NCI-H2029 (cell line): ENCODE measurements around the gene HMGB2.

Experiments
- DNase-seq: peaks from one replicate; lab custom pipeline; 2025; lab: John Stamatoyannopoulos, UW

HMGB2 gene

DNA sequence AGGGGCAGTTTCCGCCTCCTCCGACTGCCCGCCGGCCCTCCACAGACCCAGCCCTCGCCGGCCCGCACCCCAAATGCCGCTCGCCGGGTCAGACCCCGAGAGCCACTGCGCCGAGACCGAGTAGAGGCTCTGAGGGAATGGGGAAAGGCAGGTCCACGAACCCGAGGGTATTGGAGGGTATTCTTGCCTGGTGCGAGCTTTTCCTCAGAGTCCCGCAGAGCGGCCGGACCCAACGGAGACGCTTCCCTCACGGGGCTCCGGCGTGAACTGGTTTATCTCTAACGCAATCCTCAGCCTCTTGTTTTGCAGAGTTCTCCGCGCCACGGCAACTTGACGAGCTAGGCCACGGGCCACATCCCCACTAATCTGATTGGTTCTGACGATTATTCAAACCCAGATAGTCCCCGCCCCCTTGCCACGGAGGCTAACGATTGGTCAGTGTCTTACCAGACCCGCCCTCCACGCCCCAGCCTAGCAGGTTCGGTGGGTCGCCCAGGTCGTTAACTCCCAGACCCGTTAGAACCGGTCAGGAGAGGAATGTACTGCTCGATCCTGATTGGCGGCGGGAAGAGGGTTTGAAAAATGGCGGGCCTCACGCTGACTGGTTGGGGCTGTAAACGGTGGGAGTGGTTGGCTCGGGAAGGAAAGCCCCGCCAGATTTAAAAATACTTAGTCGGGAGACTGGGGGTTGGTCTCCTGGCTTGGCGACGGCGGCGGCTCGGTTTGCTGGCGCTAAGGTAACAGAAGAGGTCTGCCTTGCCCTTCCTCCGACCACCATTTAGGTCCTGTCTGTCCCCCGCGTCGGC is at the start of gene HMGB2:
HMGB2 (minus strand) TSS at position 274 of the 806 bp plus-strand sequence. CDS start 709 bp downstream, outside the sequence.
- DNase-seq, result peak; percentile 99

DNA sequence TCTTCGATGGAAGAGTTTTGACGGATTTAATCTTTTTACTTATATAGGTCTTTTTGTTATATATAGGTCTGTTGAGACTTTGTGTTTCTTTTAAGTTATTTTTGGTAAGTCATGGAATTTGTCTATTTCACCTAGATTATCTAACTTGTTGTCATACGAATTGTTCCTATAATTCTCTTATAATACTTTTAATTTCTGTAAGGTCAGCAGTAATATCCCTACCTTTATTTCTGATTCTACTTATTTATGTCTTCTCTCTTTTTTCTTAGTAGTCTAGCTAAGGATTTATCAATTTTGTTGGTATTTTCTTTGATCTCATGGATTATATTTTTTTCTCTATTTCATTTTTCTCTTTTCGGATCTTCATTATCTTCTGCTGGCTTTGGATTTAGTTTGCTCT is 48.2 kb upstream of the HMGB2 start:
- no peak for DNase-seq

DNA sequence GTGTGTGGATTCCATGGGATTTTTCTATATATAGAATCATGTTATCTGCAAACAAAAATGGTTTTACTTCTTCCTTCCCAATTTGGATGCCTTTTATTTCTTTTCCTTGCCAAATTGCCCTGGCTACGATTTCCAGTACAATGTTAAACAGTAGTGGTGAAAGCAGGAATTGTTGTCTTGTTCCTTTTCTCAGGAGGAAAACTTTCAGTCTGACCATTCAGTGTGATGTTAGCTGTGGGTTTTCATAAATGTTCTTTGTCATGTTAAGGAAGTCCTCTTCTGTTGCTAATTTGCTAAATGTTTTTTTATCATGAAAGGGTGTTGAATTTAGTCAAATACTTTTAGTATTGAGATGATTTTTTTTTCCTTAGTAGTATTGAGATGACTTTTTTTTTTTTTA is 47.5 kb upstream of the HMGB2 start:
- no peak for DNase-seq

DNA sequence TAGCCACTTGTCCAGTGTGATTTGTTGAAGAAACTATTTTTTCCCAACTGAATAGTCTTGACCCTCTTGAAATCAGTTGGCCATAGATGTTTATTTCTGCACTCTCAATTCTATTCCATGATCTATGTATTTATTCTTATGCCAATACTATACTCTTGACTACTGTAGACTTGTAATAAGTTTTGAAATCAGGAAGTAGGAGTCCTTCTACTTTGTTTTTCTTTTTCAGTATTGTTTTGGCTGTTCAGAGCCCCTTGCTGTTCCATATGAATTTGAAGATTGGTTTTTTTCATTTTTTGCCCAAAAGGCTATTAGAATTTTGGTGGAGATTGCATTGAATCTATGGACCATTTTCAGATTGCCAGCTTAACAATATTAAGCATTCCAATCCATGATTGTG is 46.8 kb upstream of the HMGB2 start:
- DNase-seq, result no peak

DNA sequence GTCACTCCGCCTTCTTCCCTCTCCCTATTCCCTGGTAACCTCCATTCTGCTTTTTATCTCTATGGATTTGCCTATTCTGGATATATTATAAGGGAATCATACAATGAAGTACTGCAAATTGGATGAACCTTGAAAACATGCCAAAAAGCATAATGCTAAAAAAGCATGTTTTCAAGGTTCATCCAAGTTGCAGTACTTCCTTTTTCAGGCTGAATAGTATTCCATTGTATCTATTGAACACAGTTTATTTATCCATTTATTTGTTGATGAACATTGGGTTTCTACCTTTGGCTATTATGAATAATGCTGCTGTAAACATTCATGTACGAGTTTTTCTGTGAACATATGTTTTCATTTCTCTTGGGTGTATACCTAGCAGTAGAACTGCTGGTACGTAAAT is 45.8 kb upstream of the HMGB2 start:
- no peak for DNase-seq

DNA sequence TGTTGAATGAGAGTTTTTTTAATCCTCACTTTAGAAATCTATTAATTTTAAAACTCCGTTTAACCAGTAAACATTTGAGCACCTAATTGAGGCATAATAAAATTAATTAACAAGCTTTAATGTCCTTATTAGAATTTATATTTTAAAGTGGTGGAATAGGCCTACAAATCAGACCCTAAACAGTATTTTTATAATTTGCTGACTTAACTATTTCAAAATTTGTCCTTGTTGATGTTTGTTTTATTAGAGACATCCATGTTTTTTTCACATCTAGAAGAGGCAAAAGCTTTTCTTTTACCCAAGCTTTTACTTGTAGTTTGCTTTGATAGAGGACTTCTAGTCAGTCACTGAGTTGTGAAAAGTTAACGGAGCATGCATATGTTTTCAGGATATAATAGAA is 40.4 kb upstream of the HMGB2 start:
- no peak for DNase-seq

DNA sequence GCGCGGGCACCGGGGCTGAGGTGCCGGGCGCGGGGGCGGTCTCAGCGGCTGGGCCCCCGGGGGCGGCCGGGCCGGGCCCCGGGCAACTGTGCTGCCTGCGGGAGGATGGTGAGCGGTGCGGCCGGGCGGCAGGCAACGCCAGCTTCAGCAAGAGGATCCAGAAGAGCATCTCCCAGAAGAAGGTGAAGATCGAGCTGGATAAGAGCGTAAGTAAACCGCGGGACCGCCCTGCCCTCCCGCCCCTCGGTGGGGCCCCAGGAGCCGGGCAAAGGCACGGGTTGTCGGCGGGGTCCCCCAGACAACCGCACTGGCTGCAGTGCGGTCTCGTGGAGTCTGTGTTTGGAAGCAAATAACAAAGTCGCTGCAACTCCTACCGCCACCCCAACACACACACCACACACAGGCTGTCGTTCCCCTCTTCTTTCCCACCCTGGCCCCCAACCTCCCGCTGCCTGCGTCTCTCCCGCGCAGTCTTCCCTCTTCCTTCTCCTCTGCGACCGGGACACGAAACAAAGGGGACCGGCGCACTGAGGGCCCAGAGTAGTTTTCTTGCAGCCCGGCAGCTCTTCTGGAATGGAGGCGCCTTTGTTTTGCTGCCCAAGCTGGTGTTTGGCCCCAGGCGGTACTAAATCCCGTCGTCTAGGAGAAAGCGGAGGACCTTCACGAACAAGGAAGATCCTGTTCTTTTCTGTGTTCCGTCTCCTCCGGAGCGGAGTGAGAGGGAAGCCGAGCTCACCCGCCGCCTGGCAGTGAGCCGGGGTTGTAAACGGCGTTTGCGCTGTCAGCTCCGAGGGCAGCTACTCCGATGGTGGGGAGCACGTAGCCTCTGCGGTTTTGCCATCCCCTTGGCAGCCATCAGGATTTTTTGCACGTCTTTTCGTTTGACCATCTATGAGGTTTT is 37.4 kb upstream of the HMGB2 start:
- DNase-seq, result peak; percentile 52

DNA sequence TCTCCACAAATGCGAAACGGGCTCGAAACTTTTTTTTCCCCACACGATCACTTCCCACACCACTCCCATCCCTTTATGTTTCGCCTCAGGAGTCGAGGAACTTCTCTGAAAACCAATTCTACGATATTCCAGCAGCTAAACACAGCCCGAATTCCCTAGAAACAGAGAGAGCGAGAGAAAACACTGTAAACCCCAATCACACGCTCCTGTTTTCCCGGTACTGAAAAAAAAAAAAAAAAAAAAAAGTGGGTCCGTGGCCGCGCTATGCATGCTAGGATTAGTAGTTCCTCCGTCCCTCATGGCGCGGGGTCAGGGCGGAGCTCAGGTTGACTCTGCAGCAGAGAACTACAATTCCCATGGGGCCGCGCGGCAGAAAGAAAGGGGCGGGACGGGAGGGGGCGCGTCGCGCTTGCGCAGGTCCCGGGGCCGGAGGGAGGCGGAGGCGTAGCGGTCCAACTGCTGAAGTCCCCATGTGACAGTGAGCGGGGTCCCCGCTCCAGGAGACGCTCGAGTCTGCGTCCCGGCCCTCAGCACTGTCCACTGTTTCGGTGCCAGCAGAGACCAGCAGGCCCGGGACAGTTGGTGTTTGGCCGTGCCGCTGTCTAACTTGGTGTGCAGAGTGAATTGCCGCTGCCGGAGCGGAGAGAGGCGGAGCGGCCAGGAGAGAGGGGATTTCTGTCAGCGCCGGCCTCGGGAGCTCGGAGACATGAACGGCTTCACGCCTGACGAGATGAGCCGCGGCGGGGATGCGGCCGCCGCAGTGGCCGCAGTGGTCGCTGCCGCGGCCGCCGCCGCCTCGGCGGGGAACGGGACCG is 36.5 kb upstream of the HMGB2 start, which contains the start of gene SAP30:
SAP30 (plus strand) TSS at position 478 of the 815 bp plus-strand sequence; CDS start at position 707, 229 bp downstream.
- peak; percentile 92 for DNase-seq

DNA sequence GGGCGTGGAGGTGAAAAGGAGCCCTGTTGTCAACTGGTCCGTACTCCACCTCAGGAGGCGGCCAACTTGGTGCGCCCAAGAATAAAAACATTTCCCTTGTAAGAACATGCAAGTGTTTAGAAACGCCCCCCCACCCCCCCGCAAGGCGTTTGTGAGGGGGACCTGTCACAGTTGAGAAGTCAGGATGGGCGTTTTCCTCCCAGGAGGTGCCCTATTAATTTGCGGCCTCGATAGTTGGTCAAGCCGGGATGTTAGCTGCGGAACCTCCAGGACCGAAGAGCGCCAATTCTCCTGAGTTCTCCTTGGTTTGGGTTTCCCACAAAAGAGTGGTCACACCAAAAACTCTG is 35.9 kb upstream of the HMGB2 start:
- no peak for DNase-seq

DNA sequence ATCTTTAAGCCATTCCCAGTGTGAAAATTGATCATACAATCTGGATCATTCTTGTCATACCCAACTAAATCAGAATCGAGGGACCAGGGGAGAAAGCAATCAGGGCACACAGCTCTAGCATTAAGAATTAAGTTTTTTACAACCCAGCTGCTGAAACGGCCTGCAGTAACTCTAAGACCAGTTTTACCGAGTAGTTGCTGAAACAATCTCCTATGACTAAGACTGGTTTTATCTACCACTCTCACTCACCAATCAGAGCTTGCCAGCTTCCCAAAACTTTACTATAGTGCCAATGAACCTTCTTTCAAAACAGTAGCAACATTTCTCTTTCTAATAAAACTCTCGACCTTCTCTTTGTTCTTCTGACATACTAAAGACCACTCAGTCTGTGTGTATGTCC is 33.8 kb upstream of the HMGB2 start:
- DNase-seq, result no peak

DNA sequence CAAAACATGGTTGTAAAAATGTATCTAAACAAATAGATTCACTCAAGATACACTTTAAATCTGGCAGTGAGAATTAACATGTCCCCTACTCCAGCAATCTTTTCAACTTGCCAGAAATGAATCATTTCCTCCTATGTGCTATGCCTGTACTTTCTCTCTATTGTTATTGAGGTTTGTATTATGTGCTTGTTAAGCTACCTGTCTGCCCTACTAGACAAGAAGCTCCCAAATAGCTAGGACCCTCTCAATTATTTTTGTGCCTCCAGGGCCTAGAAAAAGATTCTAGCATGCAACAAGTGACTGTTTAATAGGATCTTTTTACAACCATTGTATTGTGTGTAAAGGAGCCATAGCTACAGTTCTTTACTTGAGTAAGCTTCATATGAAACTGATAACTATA is 33.1 kb upstream of the HMGB2 start:
- DNase-seq, result peak; percentile 11

DNA sequence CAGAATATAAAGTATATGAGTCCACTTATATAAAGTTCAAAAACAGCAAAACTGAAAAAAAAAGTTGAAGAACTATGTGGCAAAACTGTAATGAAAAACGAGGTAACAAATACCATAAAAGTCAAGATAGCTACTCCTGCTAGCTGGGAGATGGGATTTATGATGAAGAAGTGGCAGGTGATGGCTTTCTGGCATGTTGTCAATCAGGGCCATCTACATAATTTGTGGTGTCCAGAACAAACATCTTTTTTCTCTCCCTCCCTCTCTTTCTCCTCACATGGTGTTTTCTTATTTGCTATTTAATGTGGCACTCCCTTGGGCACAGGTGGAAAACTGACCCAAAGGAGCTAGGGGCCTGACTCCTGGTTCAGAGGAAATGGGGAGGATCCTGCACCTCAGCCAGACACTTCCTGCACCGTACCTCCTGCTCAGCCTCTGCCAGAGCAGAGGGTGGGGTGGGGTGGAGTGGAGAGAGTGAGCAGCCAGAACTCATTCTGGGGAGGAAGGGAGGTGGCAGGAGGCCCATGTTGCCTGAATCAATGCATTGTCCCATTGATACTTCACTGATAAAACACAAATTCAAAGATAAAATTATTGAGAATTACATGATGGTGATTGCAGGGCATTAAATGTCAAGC is 31.3 kb upstream of the HMGB2 start:
- peak; percentile 57 for DNase-seq

DNA sequence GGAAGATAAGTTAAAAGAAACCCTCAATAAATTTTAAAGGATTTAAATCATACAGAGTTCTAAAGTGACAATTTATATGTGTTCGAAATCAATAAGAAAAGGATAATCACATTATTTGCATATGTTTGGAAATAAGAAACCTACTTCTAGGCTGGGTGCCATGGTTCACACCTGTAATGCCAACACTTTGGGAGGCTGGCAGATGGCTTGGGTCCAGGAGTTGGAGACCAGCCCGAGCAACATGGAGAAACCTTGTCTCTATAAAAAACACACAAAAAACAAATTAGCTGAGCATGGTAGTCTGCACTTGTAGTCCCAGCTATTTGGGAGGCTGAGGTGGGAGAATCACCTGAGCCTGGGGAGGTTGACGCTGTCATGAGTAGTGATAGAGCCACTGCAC is 28.5 kb upstream of the HMGB2 start:
- peak; percentile 57 for DNase-seq

DNA sequence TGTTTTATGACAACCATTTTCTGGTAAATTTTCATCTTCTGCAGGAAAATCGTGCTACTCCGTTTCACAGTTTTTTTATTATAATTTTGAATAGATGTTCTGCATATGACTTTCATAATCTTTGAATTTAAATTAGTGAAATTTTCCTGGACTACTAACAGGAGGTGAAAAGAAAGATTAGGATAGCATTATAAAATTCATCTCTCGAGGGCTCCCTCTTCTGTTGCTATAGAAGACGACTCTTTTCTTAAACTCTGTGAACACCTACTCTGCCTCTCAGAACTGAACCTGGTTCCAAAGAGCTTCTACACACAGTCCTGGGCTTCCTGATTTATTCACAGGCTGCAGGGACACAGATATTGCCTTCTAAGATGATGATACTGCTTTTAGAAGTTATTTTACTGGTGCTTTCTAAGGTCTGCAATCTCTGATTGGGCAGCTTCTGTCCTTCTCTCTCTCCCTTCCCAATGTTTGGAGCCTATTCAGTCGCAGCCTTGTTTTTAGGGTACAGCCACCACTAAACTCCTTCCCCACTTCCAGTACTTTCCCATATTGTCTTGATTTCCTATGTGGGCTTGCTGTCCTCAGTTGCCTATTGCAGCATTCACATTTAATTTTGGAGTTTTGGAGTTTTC is 26.5 kb upstream of the HMGB2 start:
- DNase-seq, result no peak

DNA sequence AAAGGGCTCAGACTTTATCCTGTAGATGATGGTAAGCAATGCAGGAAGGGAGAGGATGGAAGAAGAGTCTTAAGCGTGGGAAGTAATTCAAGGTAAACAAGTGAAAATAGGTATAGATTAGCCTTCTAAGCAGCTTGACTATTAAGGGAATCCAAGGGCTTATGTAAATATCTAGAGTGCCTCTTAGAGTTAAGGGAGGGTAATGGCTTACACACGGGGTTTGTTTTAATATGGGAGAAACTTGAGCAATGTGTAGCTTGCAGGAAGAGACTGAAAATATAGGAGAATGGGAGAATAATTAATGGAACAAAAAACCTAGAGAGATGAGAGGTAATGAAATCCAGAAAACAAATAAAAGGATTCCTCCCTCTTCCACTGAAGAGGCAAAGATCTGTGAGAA is 23.8 kb upstream of the HMGB2 start:
- DNase-seq, result peak; percentile 22

DNA sequence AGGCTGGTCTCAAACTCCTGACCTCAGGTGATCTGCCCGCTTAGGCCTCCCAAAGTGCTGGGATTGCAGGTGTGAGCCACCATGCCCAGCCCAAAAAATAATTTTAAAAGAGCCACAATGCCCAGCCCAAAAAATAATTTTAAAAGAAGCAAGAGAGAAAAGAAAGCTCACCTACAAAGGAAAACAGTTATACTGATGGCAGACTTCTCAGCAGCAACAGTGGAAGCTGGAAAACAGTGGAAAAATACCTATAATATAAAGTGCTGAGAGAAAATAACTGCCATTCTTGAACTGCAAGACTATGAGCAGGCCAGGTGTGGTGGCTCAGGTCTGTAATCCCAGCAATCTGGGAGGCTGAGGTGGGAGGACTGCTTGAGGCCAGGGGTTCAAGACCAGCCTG is 13.3 kb upstream of the HMGB2 start:
- no peak for DNase-seq

DNA sequence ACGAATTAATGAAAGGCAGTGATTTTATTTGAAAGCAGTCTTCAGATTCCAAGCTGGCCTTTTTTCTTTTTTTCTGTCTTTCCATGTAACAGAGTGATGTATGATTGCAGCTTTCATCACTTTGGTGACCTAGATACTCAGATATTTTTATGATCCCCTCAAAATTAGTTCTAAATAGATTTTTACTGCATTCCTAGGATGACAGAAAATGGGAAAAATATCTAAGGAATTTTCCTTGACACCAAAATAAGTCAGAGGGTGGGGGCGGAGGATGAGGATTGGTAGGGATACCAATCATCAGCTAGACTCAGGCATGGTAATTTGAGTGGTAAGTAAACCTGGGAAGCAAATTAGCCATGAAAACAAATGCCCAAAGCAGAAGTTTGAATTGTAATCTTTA is 11.9 kb upstream of the HMGB2 start:
- DNase-seq, result no peak

DNA sequence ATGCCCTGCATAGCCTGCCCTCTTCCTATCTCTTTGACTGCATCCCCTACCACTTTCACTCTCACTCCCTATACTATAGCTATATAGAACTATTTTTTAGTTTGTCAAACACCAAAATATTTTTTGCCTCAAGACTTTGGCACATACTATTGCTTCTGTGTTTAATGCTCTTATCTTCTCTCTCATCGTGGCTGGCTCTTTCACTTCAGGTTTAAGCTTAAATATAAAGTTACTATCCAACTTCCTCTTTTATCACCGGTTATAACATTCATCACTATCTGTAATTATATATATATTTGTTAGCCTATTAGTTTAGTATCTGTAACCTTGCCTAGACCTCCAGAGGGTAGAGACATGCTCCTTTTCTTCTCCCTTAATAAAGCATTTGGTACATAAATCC is 11.5 kb upstream of the HMGB2 start:
- DNase-seq, result no peak

DNA sequence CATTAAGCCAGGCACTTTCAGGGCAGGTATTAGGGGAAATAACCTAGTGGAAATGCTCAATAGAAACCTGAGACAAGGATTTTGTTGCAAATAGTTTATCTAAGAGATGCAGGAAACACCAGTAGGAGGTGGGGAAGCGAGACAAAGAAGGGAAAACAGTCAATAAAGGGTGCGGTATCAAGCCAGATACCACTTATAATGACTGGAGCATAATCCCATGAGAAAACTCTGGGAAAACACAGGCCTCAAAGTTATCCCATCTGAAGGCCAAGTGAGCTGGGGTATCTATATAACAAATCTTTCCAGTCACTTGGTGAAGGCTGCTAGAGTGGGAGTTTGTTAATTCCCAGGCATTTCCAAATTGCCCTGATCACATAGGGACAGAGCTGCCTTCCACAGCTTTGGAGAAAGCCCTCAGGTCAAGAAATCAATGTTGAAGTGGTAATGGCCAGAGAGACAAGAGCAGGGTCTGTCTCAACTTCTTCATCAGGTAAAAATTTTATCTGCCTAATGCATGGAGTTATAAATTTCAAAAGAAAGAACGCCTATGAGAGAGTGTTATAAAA is 9.8 kb upstream of the HMGB2 start:
- DNase-seq, result no peak

DNA sequence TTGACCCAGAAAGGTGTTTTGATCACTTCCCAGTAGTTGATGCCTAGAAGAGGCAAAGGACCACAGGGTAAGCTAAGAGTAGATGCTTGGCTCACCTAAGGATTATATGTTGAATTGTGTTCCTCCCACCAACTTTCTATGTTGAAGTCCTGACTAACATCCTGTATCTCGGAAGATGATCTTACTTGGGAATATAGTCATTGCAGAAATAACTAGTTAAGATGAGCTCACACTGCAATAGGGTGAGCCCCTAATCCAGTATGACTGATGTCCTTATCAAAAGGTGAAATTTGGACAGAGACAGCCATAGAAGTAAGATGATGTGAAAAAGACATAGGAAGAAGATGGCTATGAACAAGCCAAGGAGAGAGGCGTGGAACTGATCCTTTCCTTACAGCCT is 3.3 kb upstream of the HMGB2 start:
- no peak for DNase-seq
